Midbrain (tissue), 1 donor: Measurements from ENCODE around the gene RPS23.
"Not testable (repeated sequence)": the region's sequence is repeated elsewhere in the genome, so short reads cannot be mapped to it uniquely, and the experiment has no call there.

Experiments used
- DNase-seq: peaks from one replicate; lab custom pipeline; 2025; lab: John Stamatoyannopoulos, UW

The RPS23 gene

GRCh38 chr5:82290005-82290404, 11.9 kb upstream of the RPS23 start:
- no peak for DNase-seq

- DNase-seq, result peak; percentile 36
Measured at GRCh38 chr5:82287625-82288024, 9.5 kb upstream of the RPS23 start.

DNA sequence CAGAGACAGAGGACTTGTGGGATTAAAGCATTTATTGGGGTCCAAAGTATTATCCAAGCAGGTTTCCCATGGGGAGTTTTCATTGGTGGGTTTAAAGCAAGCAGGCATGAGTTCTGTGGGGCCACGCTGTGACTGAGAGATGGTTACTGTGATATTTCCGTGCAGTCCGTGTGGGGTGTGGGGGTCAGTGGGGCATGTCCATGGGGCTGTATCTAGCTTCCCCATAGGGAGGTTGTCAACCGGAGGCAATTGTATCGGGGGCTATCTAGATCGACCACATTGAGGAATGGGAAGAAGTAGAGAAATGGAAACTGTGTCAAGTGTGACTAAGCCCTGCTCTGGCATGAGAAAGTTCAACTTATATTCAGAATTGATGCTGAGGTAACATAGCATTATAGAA, 7.1 kb upstream of the RPS23 start:
- DNase-seq, result no peak

DNA sequence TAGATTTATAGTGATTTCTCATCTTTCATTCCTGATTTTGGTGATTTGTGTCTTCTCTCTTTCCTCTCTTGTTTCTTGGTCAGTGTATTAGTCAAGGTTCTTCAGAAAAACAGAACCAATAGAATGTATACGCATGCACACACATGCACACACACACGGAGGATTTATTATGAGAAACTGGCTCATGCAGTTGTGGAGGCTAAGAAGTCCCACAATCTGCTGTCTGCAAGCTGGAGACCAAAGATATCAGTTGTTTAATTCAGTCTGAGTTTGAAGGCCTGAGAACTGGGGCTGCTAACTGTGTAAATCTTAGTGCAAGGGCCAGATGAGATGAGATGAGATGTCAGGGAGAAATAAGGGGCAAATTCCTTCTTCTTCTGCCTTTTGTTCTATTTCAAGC, 5.7 kb upstream of the RPS23 start:
- no peak for DNase-seq

- DNase-seq, result no peak
Measured at GRCh38 chr5:82278711-82279370, 687 bp upstream of the RPS23 start.

DNA sequence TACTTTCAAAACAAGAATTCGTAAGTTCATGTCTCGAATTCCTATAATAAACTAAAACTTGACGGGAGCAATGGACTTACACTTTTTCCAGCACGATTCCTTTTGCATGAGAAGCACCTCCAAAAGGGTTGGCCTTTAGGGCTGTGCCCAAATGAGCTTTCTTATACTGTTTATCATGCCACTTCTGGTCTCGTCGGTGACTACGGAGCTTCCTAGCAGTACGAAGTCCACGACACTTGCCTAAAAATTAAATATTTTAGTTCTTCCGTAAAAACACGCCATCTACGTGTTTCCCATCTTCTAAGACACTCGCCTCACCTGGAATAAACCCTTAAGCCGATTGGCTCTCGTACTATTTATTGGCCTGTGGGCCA, 554 bp downstream of the RPS23 start:
- no peak for DNase-seq

GRCh38 chr5:82276800-82277612, 1.1 kb downstream of the RPS23 start:
- DNase-seq, result no peak

GRCh38 chr5:82275216-82275664, 2.9 kb downstream of the RPS23 start:
- no peak for DNase-seq

- no peak for DNase-seq
Measured at GRCh38 chr5:82274343-82275211, 3.6 kb downstream of the RPS23 start.

DNA sequence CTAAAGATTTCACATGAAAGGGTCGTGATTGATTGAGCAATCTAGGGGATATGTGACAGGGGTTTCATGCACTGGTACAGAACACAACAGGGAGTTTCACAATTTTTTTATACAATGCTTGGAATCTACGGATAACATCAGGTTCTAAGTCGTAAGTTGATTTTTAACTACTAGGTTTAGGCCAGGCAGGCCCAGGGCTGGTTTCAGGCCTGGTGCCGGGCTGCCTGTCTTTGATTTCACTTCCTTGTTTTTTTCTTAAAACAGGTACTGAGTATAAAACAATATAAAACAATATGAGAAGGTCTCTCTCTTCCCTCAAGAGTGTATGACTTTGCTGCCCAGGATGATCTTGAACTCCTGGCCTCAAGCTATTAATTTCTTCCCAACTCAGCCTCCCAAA, 4.7 kb downstream of the RPS23 start:
- not testable (repeated sequence) for DNase-seq

DNA sequence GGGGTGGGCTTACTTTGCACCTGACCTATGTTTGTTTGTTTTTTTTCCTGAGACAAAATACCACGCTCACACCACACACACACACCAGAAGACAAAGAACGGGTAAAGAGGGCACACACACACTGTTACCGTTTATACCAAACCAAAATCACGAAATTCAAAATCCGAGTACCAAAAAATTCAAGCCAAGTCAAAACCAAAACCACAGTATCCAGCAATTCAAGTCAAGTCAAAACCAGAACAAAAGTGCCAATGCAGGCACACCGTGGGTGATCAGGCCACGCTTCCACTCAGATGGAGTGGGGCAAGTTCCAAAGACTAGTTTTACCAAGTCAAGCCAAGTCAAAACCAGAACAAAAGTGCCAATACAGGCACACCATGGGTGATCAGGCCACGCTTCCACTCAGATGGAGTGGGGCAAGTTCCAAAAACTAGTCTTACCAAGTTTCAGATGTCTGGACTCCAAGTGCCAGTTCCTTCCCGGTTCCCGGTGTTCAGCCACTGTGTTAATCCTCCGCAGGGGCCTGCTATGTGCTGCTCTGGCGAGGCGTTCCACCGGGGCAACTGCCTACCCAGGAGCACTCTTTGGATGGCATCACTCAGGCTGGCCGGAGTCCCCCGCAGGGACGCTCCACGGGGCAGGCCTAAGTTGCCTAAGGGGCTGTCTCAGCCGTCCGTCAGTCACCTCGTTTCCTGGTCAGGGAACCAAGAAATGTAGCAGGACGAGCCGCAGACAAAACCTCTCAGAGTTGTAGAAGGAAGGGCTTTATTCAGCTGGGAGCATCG, 5.4 kb downstream of the RPS23 start:
- not testable (repeated sequence) for DNase-seq

DNA sequence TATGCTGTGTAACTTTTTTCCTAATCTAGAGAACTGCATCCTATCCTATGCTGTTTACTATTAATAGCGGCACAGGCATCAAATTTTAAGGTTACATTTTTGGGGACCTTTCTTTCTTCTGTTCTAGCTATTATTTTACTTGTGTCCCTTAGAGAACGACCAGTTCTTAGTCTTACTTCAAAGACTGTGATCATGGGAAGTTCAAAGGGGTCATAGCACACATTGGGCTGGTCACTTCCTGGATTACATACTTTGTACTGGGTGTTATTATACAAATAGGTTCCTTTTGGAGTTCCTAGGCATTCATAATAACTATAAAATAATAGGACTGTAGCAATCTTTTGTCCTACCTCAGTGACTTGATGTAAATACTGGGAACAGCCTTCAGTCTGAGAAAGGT, 8.8 kb downstream of the RPS23 start:
- DNase-seq, result not testable (repeated sequence)

GRCh38 chr5:82267297-82267933, 10.7 kb downstream of the RPS23 start:
- not testable (repeated sequence) for DNase-seq

- DNase-seq, result no peak
Measured at GRCh38 chr5:82265047-82265446, 13.1 kb downstream of the RPS23 start.

- DNase-seq, result peak; percentile 35
Measured at GRCh38 chr5:82259172-82259800, 18.9 kb downstream of the RPS23 start.

GRCh38 chr5:82257729-82258128, 20.4 kb downstream of the RPS23 start:
- DNase-seq, result no peak

DNA sequence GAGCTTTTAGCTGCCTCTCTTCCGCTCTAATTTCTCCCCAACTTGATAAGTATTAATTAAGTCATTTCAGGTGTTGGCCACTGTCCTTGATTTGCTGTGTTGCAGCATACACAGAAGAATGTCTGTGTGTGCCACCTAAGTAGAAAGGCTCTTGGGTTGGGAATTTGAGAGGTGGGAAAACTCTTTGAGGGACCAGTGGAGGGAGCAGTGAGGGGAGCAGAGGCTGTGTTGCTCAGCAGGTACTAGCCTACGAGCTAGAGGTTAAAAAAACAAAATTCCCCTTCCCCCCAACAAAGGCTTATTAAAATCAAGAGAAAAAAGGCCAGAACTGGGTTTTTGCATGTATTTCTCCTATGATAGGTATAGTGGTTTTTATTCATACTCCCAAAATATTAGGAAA, 20.9 kb downstream of the RPS23 start:
- no peak for DNase-seq

DNA sequence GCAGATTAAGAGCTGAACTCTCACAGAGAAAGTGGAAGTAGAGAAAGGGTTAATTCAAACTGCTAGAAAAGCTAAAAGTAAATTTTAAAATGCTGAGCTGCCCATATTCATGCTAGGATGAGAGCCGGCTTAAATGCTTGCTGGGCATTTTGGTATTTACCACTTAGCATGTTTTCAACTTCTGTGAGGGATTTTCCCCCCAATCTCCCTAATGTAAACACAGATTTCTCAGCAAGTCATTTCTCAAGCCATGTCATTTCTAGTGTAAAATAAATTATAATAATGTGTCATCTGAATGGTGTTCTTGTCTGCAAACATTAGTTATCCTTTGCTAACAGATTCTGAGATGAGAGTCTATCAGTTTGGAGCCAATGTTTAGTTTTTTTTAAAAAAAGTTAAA, 22.3 kb downstream of the RPS23 start:
- no peak for DNase-seq

GRCh38 chr5:82252744-82253143, 25.4 kb downstream of the RPS23 start:
- no peak for DNase-seq

DNA sequence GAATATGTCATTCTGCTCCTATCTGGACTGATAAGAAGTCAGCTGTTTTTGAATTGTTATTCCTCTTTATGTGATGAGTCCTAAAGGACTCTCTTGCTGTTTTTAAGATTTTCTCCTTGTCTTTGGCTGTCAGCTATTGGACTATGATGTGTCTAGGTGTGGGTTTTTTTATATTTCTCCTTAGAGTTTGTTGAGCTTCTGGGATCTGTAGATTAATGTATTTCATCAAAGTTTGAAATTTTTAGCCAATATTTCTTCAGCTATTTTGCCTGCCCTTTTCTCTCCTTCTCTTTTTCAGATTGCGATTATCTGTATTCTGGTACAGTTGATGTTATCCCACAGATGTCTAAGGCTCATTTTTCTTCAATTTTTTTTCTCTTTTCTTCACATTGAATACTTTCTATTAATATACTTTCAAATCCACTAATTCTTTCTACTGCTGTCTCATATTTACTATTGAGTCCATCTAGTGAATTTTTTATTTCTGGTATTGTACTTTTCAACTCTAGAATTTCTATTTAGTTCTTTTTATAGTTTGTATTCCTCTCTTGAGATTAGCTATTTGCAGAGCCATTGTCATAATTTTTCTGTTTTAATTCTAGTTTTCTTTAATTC, 31.1 kb downstream of the RPS23 start:
- DNase-seq, result no peak
